IMR-90 (cell line): ENCODE data around the gene CAPZA1.

ENCODE experiments used
- CEBPB ChIP-seq: IDR thresholded peaks from 2 replicates; pipeline ENCODE4 v1.6.1; 2012; ENCODE audit warnings: low read depth, low read length, improper control_type of control experiment
- CHD1 ChIP-seq: IDR thresholded peaks from 2 replicates; pipeline ENCODE4 v1.6.1; 2012; ENCODE audit warnings: low read depth, low read length, improper control_type of control experiment
- ELK1 ChIP-seq: fragments of 150-350 bp; IDR thresholded peaks from 2 replicates; pipeline ENCODE4 v1.6.1; 2016; ENCODE audit warnings: low read depth, mild to moderate bottlenecking, low read length, moderate library complexity, borderline replicate concordance
- FOS ChIP-seq: fragments of 150-350 bp; IDR thresholded peaks from 2 replicates; pipeline ENCODE4 v1.6.1; 2016; ENCODE audit warnings: low read depth, low read length
- MAFK ChIP-seq: IDR thresholded peaks from 2 replicates; pipeline ENCODE4 v1.6.1; 2012; ENCODE audit warnings: low read depth, low read length, improper control_type of control experiment
- MAZ ChIP-seq: IDR thresholded peaks from 2 replicates; pipeline ENCODE4 v1.6.1; 2012; ENCODE audit warnings: low read depth, mild to moderate bottlenecking, low read length, improper control_type of control experiment, moderate library complexity, borderline replicate concordance
- MXI1 ChIP-seq: IDR thresholded peaks from 2 replicates; pipeline ENCODE4 v1.6.1; 2012; ENCODE audit warnings: low read depth, mild to moderate bottlenecking, low read length, moderate library complexity, borderline replicate concordance
- POLR2A ChIP-seq: IDR thresholded peaks from 2 replicates; pipeline ENCODE4 v1.6.1; 2012; ENCODE audit warnings: mild to moderate bottlenecking, low read depth, low read length
- RAD21 ChIP-seq: IDR thresholded peaks from 2 replicates; pipeline ENCODE4 v1.6.1; 2012; ENCODE audit warnings: low read length, improper control_type of control experiment
- RCOR1 ChIP-seq: IDR thresholded peaks from 2 replicates; pipeline ENCODE4 v1.6.1; 2012; ENCODE audit warnings: mild to moderate bottlenecking, low read length, improper control_type of control experiment; ENCODE audit not compliant: insufficient replicate concordance
- RFX5 ChIP-seq: IDR thresholded peaks from 2 replicates; pipeline ENCODE4 v1.8.0; 2012; ENCODE audit warnings: low read depth, mild to moderate bottlenecking, low read length, moderate library complexity
- SMC3 ChIP-seq: fragments of 150-350 bp; IDR thresholded peaks from 2 replicates; pipeline ENCODE4 v1.6.1; 2016; ENCODE audit warnings: low read depth, mild to moderate bottlenecking, antibody characterized with exemption, low read length, moderate library complexity
- TF ChIP-seq, protein P1 (sequence below): conservative IDR thresholded peaks from 2 replicates; pipeline ENCODE4 v1.5.1; 2012; ENCODE audit warnings: mild to moderate bottlenecking, low read depth, low read length, improper control_type of control experiment
- TF ChIP-seq, protein P2 (sequence below): fragments of 150-350 bp; IDR thresholded peaks from 2 replicates; pipeline ENCODE4 v1.6.1; 2017; ENCODE audit warnings: mild to moderate bottlenecking, antibody characterized with exemption, low read length, low read depth

DNA sequence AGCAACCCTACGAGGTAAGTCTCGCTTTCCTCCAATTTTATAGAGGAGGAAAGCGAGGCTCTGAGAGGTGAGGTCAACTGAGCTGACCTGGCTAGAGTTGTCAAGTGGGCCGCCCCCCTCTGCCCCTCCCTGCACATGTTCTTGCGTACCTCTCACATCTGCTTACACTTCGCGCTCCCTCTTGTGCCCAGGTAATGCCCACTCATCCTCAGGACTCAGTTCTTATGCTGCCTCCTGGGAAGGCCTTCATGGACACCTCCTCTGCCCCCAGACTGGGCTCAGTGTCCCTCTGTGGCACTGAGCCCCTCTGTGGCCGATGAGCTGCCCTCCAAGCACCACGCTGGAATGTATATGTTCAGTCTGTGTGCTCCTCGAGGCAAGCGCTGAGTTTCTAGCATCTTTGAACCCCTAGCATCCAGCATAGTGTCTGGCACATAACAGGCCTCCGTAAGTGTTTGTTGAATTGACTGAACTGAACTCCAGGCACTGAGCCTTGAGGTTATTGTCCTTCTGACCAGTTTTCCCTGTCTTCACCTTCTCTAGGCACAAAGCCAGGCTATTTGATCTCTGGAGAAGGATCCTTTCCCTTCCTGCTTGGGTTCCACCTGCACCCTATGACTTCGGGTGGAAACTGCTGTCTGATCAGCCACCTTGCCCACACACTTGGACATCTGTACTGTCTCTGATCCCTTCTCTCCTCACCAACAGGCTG lies 68.3 kb downstream of the CAPZA1 start:
- TF ChIP-seq, protein P1, sequence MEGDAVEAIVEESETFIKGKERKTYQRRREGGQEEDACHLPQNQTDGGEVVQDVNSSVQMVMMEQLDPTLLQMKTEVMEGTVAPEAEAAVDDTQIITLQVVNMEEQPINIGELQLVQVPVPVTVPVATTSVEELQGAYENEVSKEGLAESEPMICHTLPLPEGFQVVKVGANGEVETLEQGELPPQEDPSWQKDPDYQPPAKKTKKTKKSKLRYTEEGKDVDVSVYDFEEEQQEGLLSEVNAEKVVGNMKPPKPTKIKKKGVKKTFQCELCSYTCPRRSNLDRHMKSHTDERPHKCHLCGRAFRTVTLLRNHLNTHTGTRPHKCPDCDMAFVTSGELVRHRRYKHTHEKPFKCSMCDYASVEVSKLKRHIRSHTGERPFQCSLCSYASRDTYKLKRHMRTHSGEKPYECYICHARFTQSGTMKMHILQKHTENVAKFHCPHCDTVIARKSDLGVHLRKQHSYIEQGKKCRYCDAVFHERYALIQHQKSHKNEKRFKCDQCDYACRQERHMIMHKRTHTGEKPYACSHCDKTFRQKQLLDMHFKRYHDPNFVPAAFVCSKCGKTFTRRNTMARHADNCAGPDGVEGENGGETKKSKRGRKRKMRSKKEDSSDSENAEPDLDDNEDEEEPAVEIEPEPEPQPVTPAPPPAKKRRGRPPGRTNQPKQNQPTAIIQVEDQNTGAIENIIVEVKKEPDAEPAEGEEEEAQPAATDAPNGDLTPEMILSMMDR = no peak
- TF ChIP-seq RFX5 = no peak
- TF ChIP-seq SMC3 = no peak
- TF ChIP-seq FOS = no peak
- TF ChIP-seq MAFK = no peak
- no peak for TF ChIP-seq POLR2A
- TF ChIP-seq, protein P2, sequence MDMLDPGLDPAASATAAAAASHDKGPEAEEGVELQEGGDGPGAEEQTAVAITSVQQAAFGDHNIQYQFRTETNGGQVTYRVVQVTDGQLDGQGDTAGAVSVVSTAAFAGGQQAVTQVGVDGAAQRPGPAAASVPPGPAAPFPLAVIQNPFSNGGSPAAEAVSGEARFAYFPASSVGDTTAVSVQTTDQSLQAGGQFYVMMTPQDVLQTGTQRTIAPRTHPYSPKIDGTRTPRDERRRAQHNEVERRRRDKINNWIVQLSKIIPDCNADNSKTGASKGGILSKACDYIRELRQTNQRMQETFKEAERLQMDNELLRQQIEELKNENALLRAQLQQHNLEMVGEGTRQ = no peak
- no peak for TF ChIP-seq RCOR1
- TF ChIP-seq RAD21 = no peak
- TF ChIP-seq CEBPB = no peak
- TF ChIP-seq MAZ = no peak
- no peak for TF ChIP-seq CHD1
- TF ChIP-seq MXI1 = no peak
- TF ChIP-seq ELK1 = no peak
